B cell (primary cell): ENCODE results near the gene FBXO42. TPM values are rescaled to one million over a fixed set of nuclear protein-coding genes. Genes with fewer than 3 reads are reported as not detected.
"Not testable (repeated sequence)": the region's sequence is repeated elsewhere in the genome, so short reads cannot be mapped to it uniquely, and the experiment has no call there.

Source experiments
- ATAC-seq: fragments of 200-7000 bp; cut with Tn5 transposase; one replicate; pipeline ENCODE4 v1.10.0; 2021; ENCODE audit warnings: low read depth, mild to moderate bottlenecking, moderate number of reproducible peaks, moderate library complexity
- CTCF ChIA-PET: fragments of 350-600 bp; sonication (Branson Sonifier 250); formaldehyde crosslinking; loops from one replicate; lab custom pipeline; 2021; ENCODE audit warnings: antibody characterized with exemption, inconsistent platforms; lab: Charles Lee
- POLR2A ChIA-PET: fragments of 350-600 bp; sonication (Branson Sonifier 250); formaldehyde crosslinking; loops from one replicate; lab custom pipeline; 2021; ENCODE audit warnings: antibody characterized with exemption; lab: Charles Lee
- DNase-seq: peaks from one replicate; pipeline ENCODE4 v3.0.0; 2013
- H2AFZ ChIP-seq: 2 replicates; pipeline ENCODE4 v1.6.1; 2012; ENCODE audit warnings: mild to moderate bottlenecking, low read depth, low read length; ENCODE audit not compliant: insufficient read depth, poor library complexity, severe bottlenecking
- H3K27ac ChIP-seq, 2 donors: 1 replicate in 1 of 2; 2 replicates in 1 of 2; pipeline ENCODE4 v1.5.1; 2012 to 2013; ENCODE audit warnings: low read length in 2 of 2, mild to moderate bottlenecking in 2 of 2, moderate library complexity in 1 of 2
- H3K27me3 ChIP-seq, 4 experiments: fragments of 200-600 bp in 1 of 4; sonication (generic) in 1 of 4; replicated peaks in 1 of 4; 1 replicate in 2 of 4; 2 replicates in 2 of 4; pipeline versions ENCODE4 v1.6.1 to v1.7.0; 2013 to 2016; ENCODE audit warnings: low read length in 3 of 4, mild to moderate bottlenecking in 2 of 4, mixed read lengths in 1 of 4, moderate library complexity in 1 of 4; ENCODE audit not compliant: insufficient read depth in 4 of 4, control insufficient read depth in 3 of 4; ENCODE audit errors: control extremely low read depth in 1 of 4
- H3K36me3 ChIP-seq, 2 experiments: replicated peaks in 1 of 2; 1 replicate in 1 of 2; 2 replicates in 1 of 2; pipeline versions ENCODE4 v1.6.1 to v1.7.1; 2013; ENCODE audit warnings: low read length in 1 of 2; ENCODE audit not compliant: insufficient read depth in 2 of 2, control insufficient read depth in 1 of 2; ENCODE audit errors: control extremely low read depth in 1 of 2, extremely low read depth in 1 of 2
- H3K4me1 ChIP-seq, 2 donors: fragments of 200-600 bp in 1 of 2; sonication (generic) in 1 of 2; 1 replicate in 1 of 2; 2 replicates in 1 of 2; pipeline versions ENCODE4 v1.5.1 to v1.6.1; 2013 to 2017; ENCODE audit warnings: low read length in 2 of 2; ENCODE audit not compliant: control insufficient read depth in 2 of 2, insufficient read depth in 2 of 2
- H3K4me2 ChIP-seq: replicated peaks from 2 replicates; pipeline ENCODE3; 2012; ENCODE audit warnings: mild to moderate bottlenecking, low read depth, low read length; ENCODE audit not compliant: poor library complexity, severe bottlenecking
- H3K4me3 ChIP-seq, 5 experiments: fragments of 200-600 bp in 1 of 5; sonication (generic) in 1 of 5; 1 replicate in 3 of 5; 2 replicates in 2 of 5; pipeline versions ENCODE4 v1.5.1 to v1.7.0; 2011 to 2016; ENCODE audit warnings: low read length in 4 of 5, mild to moderate bottlenecking in 4 of 5, low read depth in 2 of 5, control low read depth in 1 of 5, moderate library complexity in 1 of 5; ENCODE audit not compliant: insufficient read depth in 1 of 5; ENCODE audit errors: control extremely low read depth in 1 of 5, extremely low read depth in 1 of 5
- H3K79me2 ChIP-seq: fragments of 200-600 bp; sonication (generic); one replicate; pipeline ENCODE4 v1.6.0; 2016; ENCODE audit warnings: low read length; ENCODE audit not compliant: control insufficient read depth, insufficient read depth
- H3K9ac ChIP-seq: fragments of 200-600 bp; sonication (generic); 2 replicates; pipeline ENCODE4 v1.6.1; 2017; ENCODE audit warnings: mild to moderate bottlenecking, low read length, moderate library complexity
- H3K9me3 ChIP-seq, 3 donors: one replicate each; pipeline versions ENCODE4 v1.6.1 to v1.7.1; 2013; ENCODE audit warnings: low read length in 2 of 3; ENCODE audit not compliant: control insufficient read depth in 2 of 3, insufficient read depth in 1 of 3; ENCODE audit errors: control extremely low read depth in 1 of 3
- H4K20me1 ChIP-seq: 2 replicates; pipeline ENCODE4 v1.6.0; 2012; ENCODE audit warnings: mild to moderate bottlenecking, low read length; ENCODE audit not compliant: insufficient read depth, control insufficient read depth, poor library complexity, severe bottlenecking
- H3K27ac Mint-ChIP-seq: one replicate; pipeline ENCODE4 v1.8.0; 2021; ENCODE audit warnings: mixed read lengths
- H3K27me3 Mint-ChIP-seq: one replicate; pipeline ENCODE4 v1.8.0; 2021; ENCODE audit warnings: mixed read lengths
- H3K4me1 Mint-ChIP-seq: one replicate; pipeline ENCODE4 v1.8.0; 2021; ENCODE audit warnings: mixed read lengths
- H3K4me3 Mint-ChIP-seq: one replicate; pipeline ENCODE4 v1.8.0; 2021; ENCODE audit warnings: mixed read lengths
- H3K9me3 Mint-ChIP-seq: one replicate; pipeline ENCODE4 v1.8.0; 2022; ENCODE audit warnings: mixed read lengths; ENCODE audit not compliant: insufficient read depth
- EZH2 ChIP-seq: IDR thresholded peaks from 2 replicates; pipeline ENCODE4 v1.6.1; 2012; ENCODE audit warnings: borderline replicate concordance, low read depth, mild to moderate bottlenecking, moderate library complexity, low read length; ENCODE audit not compliant: insufficient read depth, poor library complexity, severe bottlenecking
- WGBS: methylation state at CpG from one replicate; pipeline ENCODE4 v1.1.5; 2013; ENCODE audit warnings: missing lambda C conversion rate; ENCODE audit not compliant: insufficient coverage; 5-methylcytosine and 5-hydroxymethylcytosine counted together
- intact Hi-C: fragments of 100-400 bp; cut with micrococcal nuclease; formaldehyde crosslinking; loops from one replicate; pipeline ENCODE4 v1.10.0; 2022
- polyA plus RNA-seq: library from polyadenylated mRNA; depleted of rRNA; stranded (reverse); fragments of >200 nt; gene quantifications from 2 replicates; pipeline ENCODE4 v1.2.3, GENCODE V29; 2012
- total RNA-seq, 2 donors: library from RNA; stranded (reverse); fragments of 120-200 nt in 1 of 2; gene quantifications; 1 replicate in 1 of 2; 2 replicates in 1 of 2; pipeline versions ENCODE4 v1.2.3 to v1.2.4, GENCODE V29; 2013 to 2022
- TF ChIP-seq, protein P1 (sequence below): fragments of 200-600 bp; IDR thresholded peaks from one replicate; pipeline ENCODE4 v1.8.0; 2022; ENCODE audit warnings: antibody characterized with exemption, mild to moderate bottlenecking

The FBXO42 gene
- total and polyA plus RNA-seq, 2 donors (not counting 1 experiment from before 2014, with no cell fraction given) = 17.2 to 33.1 TPM

DNA sequence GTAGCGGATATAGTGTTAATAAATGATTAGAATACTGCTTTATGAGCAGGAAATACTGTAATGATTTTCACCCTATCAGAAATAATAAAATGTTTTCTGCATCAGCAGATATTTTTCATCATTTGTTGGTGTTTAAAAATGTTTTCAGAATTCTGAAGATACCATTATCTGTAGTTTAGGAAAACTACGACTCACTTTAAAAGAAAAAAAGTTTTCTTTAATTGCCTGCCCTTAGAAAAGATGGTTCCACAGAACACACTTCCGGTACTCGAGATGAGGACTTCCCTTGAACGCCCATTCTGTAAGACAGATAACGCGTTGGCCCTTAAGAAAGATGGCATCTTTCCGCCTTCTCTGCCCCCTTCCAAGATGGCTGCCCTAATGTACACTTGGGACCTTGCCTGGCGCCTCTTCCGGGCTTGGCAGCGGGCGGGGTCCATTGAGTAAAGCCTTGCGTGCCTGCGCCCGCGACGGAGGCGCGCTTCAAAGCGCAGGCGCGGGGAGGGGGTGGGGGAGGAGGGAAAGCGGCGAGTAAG lies 14.5 kb upstream of the FBXO42 start, which contains the start of gene SZRD1:
Gene SZRD1 (plus strand): TSS at position 521 of the 536 bp plus-strand sequence. CDS start 16 bp downstream, outside the sequence.
- Mint-ChIP-seq H3K9me3 (no peaks in the 10 kb centered on the region), H3K4me3 (peak within 1 kb of the TSS; percentile 99), H3K27ac (peak within 1 kb of the TSS; percentile 100), H3K4me1 (peaks cover 36% of the 10 kb centered on the region), H3K27me3 (no peaks in the 10 kb centered on the region)
- Histone ChIP-seq H3K4me2 (peak within 1 kb of the TSS; percentile 85), H3K4me1 (peaks cover 18 to 29% of the 10 kb centered on the region in 2 donors), H2AFZ (peak within 1 kb of the TSS; percentile 68), H3K27ac (peak within 1 kb of the TSS; percentile 98 to 99), H3K9me3 (no peaks in the 10 kb centered on the region), H3K27me3 (no peaks in the 10 kb centered on the region), H4K20me1 (peaks cover 41% of the 10 kb centered on the region), H3K9ac (peak within 1 kb of the TSS; percentile 95), H3K79me2 (peaks cover 42% of the 10 kb centered on the region), H3K36me3 (no peaks in the 10 kb centered on the region), H3K4me3 (peak within 1 kb of the TSS; percentile 89 to 98 (median 91))
- ATAC-seq (peak; percentile 83), DNase-seq (peak; percentile 99)
- WGBS = under 1% methylated on average over 22 of the region's 24 CpGs
- ChIA-PET POLR2A (interaction anchor here (0.6 to 2.6 kb wide), 9 partner anchors 11 to 507 kb away, joined by 3 to 7 read pairs (median 4); partner anchors contain the start of genes FBXO42, NBPF1 and NECAP2), CTCF (no interaction called here)
- intact Hi-C loops = loop anchor here (1.0 to 10.0 kb wide), 9 partner anchors 14 to 529 kb away; partner anchors contain the start of genes FBXO42, NECAP2 and ZBTB17
- no peak for TF ChIP-seq EZH2
- TF ChIP-seq, protein P1, sequence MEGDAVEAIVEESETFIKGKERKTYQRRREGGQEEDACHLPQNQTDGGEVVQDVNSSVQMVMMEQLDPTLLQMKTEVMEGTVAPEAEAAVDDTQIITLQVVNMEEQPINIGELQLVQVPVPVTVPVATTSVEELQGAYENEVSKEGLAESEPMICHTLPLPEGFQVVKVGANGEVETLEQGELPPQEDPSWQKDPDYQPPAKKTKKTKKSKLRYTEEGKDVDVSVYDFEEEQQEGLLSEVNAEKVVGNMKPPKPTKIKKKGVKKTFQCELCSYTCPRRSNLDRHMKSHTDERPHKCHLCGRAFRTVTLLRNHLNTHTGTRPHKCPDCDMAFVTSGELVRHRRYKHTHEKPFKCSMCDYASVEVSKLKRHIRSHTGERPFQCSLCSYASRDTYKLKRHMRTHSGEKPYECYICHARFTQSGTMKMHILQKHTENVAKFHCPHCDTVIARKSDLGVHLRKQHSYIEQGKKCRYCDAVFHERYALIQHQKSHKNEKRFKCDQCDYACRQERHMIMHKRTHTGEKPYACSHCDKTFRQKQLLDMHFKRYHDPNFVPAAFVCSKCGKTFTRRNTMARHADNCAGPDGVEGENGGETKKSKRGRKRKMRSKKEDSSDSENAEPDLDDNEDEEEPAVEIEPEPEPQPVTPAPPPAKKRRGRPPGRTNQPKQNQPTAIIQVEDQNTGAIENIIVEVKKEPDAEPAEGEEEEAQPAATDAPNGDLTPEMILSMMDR = no peak

DNA sequence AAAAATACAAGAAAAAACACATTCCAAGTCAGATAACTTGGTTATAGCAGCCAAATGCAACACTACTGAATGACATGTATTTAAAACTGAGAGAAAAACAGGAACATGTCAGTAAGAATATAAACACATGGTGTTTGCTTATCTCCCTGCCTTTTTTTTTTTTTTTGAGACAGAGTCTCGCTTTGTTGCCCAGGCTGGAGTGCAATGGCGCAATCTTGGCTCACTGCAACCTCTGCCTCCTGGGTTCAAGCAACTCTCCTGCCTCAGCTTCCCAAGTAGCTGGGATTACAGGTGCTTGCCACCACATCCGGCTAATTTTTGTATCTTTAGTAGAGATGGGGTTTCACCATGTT lies 12.8 kb upstream of the FBXO42 start:
- not testable (repeated sequence) for H3K27me3 ChIP-seq, H2AFZ ChIP-seq, H3K36me3 ChIP-seq, H3K9me3 Mint-ChIP-seq, H3K4me3 Mint-ChIP-seq, H3K9ac ChIP-seq, DNase-seq, ATAC-seq, H3K4me3 ChIP-seq, H3K27ac ChIP-seq, H3K9me3 ChIP-seq, H3K27ac Mint-ChIP-seq, H3K4me2 ChIP-seq, H3K27me3 Mint-ChIP-seq
- ChIA-PET POLR2A (interaction anchor here (0.6 to 1.6 kb wide), 5 partner anchors 13 to 586 kb away, joined by 3 to 6 read pairs (median 4); partner anchors contain the start of genes FBXO42, NBPF1 and NECAP2), CTCF (interaction anchor here (0.9 to 4.0 kb wide), 7 partner anchors 9 to 292 kb away, joined by 3 to 52 read pairs (median 4); partner anchors contain the start of genes FAM131C and FBXO42)
- Histone ChIP-seq H3K4me1 (peaks cover 18 to 22% of the 10 kb centered on the region in 2 donors), H3K79me2 (peaks cover 26% of the 10 kb centered on the region), H4K20me1 (peaks cover 25% of the 10 kb centered on the region)
- peaks cover 29% of the 10 kb centered on the region for H3K4me1 Mint-ChIP-seq
- no CpG with 5 or more reads among the region's 3 CpGs for WGBS
- intact Hi-C loops = loop anchor here (5.0 to 10.0 kb wide), 3 partner anchors 280 to 528 kb away; partner anchors contain the start of gene ZBTB17
